Measurements from ENCODE around the gene HIPK4. TPM values are rescaled to one million over a fixed set of nuclear protein-coding genes. Genes with fewer than 3 reads are reported as not detected.
A peak's percentile ranks its signal among the peaks of the same experiment; 100 is the strongest.

Gene HIPK4
- total RNA-seq, 1 experiment from 2014 or later, result 0.31 TPM

- TF ChIP-seq FOXP4 (CRISPR knock-in tag; IDR thresholded peaks at IDR 0.05), result no peak
- TF ChIP-seq ZBTB43 (CRISPR knock-in tag; IDR thresholded peaks at IDR 0.05), result no peak
- TF ChIP-seq OVOL2 (CRISPR knock-in tag; IDR thresholded peaks at IDR 0.05; ENCODE audit: borderline replicate concordance), result no peak
- TF ChIP-seq, protein P1, sequence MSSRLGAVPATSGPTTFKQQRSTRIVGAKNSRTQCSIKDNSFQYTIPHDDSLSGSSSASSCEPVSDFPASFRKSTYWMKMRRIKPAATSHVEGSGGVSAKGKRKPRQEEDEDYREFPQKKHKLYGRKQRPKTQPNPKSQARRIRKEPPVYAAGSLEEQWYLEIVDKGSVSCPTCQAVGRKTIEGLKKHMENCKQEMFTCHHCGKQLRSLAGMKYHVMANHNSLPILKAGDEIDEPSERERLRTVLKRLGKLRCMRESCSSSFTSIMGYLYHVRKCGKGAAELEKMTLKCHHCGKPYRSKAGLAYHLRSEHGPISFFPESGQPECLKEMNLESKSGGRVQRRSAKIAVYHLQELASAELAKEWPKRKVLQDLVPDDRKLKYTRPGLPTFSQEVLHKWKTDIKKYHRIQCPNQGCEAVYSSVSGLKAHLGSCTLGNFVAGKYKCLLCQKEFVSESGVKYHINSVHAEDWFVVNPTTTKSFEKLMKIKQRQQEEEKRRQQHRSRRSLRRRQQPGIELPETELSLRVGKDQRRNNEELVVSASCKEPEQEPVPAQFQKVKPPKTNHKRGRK (CRISPR knock-in tag; IDR thresholded peaks at IDR 0.05; ENCODE audit: borderline replicate concordance), result no peak
- TF ChIP-seq E2F1 (CRISPR knock-in tag; IDR thresholded peaks at IDR 0.05), result no peak
- TF ChIP-seq TP53 (CRISPR knock-in tag; IDR thresholded peaks at IDR 0.05), result no peak
- TF ChIP-seq, protein P2, sequence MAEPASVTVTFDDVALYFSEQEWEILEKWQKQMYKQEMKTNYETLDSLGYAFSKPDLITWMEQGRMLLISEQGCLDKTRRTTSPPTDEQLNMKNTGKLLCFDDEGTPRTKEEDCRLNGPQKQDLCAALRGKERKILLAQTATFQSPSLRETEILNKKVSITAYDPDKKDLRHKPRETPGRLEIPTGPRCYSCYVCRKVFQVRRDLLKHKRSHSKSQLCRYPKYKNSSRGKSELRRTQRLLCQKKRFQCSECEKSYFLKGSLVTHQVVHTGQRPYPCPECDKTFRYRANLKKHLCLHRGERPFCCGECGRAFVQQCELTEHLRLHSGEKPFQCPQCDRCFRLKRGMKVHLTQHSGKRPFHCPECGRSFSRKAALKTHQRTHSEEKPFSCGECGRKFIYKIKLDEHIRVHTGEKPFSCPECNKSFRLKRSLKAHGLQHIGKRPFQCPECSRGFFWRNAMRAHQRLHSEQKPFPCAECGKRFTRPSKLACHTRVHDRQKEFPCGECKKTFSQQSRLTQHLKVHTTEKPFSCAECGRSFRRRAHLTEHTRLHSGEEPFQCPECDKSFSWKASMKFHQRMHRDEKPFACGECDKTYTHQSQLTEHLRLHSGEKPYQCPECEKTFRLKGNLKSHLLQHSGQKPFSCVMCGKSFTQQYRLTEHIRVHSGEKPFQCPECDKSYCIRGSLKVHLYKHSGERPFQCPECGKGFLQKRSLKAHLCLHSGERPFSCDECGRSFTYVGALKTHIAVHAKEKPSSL (CRISPR knock-in tag; conservative IDR thresholded peaks at IDR 0.05), result no peak
- no peak for TF ChIP-seq ZNF416 (CRISPR knock-in tag; IDR thresholded peaks at IDR 0.05)
- no peak for TF ChIP-seq AR (CRISPR knock-in tag; IDR thresholded peaks at IDR 0.05)
- no peak for TF ChIP-seq ZNF219 (CRISPR knock-in tag; IDR thresholded peaks at IDR 0.05; ENCODE audit: borderline replicate concordance)
- TF ChIP-seq, protein P3, sequence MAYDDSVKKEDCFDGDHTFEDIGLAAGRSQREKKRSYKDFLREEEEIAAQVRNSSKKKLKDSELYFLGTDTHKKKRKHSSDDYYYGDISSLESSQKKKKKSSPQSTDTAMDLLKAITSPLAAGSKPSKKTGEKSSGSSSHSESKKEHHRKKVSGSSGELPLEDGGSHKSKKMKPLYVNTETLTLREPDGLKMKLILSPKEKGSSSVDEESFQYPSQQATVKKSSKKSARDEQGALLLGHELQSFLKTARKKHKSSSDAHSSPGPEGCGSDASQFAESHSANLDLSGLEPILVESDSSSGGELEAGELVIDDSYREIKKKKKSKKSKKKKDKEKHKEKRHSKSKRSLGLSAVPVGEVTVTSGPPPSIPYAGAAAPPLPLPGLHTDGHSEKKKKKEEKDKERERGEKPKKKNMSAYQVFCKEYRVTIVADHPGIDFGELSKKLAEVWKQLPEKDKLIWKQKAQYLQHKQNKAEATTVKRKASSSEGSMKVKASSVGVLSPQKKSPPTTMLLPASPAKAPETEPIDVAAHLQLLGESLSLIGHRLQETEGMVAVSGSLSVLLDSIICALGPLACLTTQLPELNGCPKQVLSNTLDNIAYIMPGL (CRISPR knock-in tag; IDR thresholded peaks at IDR 0.05), result no peak
- no peak for TF ChIP-seq FOXP1 (CRISPR knock-in tag; IDR thresholded peaks at IDR 0.05; ENCODE audit: borderline replicate concordance)
- TF ChIP-seq CDX4 (CRISPR knock-in tag; IDR thresholded peaks at IDR 0.05; ENCODE audit: borderline replicate concordance), result no peak
- TF ChIP-seq, protein P4, sequence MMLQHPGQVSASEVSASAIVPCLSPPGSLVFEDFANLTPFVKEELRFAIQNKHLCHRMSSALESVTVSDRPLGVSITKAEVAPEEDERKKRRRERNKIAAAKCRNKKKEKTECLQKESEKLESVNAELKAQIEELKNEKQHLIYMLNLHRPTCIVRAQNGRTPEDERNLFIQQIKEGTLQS (CRISPR knock-in tag; conservative IDR thresholded peaks at IDR 0.05), result no peak
- no peak for TF ChIP-seq JUN (CRISPR knock-in tag; IDR thresholded peaks at IDR 0.05)
- DNase-seq (ENCODE audit: low spot score), result no peak
- ATAC-seq, result no peak
- Mint-ChIP-seq H3K4me1 (peaks cover 12% of the 10 kb centered on the region), H3K27me3 (ENCODE audit: low read depth) (peaks cover 5% of the 10 kb centered on the region; the same call in 1 of the 2 replicates), H3K36me3 (peaks cover 3% of the 10 kb centered on the region; the same call in 1 of the 2 replicates), H3K27ac (peak overlapping the region; percentile 42), H3K4me3 (no peak overlapping the region), H3K9me3 (no peaks in the 10 kb centered on the region)
- POLR2A ChIA-PET, result no interaction called here
- CTCF ChIA-PET, result no interaction called here
Observed at GRCh38 chr19:40363069-40363468, 26.9 kb downstream of the HIPK4 start.

All from WTC11 (cell line).